Neural progenitor cell (in vitro differentiated cells): ENCODE results near the gene CDH23.

Source experiments
- EZH2 ChIP-seq: fragments of 200-600 bp; sonication (generic); IDR thresholded peaks from 2 replicates; pipeline ENCODE4 v1.6.1; 2017; ENCODE audit warnings: antibody characterized with exemption, mild to moderate bottlenecking, moderate library complexity
- TF ChIP-seq, protein P1 (sequence below): fragments of 200-600 bp; sonication (generic); IDR thresholded peaks from 2 replicates; pipeline ENCODE4 v1.5.1; 2017; ENCODE audit warnings: antibody characterized with exemption, mild to moderate bottlenecking

DNA sequence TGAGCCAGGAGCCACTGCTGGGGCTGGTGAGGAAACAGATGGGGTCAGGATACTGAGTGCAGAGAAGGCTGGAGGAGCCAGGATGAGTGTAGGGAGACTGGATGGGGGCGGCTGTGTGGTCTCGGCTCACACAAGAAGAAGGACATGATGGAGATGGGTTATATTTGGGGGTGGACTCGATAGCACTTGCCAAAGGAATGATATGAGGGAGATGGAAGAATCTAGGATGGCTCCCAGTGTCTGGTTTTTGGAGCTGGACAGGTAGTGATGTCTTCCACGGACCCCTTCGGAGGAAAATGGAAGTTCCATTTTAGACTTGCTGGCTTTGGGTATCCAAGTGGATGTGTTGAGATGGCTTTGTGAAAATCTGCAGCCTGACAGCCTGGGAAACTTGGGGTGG is 83.9 kb downstream of the CDH23 start:
- TF ChIP-seq, protein P1, sequence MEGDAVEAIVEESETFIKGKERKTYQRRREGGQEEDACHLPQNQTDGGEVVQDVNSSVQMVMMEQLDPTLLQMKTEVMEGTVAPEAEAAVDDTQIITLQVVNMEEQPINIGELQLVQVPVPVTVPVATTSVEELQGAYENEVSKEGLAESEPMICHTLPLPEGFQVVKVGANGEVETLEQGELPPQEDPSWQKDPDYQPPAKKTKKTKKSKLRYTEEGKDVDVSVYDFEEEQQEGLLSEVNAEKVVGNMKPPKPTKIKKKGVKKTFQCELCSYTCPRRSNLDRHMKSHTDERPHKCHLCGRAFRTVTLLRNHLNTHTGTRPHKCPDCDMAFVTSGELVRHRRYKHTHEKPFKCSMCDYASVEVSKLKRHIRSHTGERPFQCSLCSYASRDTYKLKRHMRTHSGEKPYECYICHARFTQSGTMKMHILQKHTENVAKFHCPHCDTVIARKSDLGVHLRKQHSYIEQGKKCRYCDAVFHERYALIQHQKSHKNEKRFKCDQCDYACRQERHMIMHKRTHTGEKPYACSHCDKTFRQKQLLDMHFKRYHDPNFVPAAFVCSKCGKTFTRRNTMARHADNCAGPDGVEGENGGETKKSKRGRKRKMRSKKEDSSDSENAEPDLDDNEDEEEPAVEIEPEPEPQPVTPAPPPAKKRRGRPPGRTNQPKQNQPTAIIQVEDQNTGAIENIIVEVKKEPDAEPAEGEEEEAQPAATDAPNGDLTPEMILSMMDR: no peak
- no peak for TF ChIP-seq EZH2
